ENCODE data around the gene PLEKHH1.

Gene PLEKHH1

GRCh38 chr14:67532998-67533753 is at the start of gene PLEKHH1:
Gene PLEKHH1, plus strand, starts transcription at chr14:67533290. Its CDS starts 8,578 bp downstream, at chr14:67541868.
- DNase-seq (ENCODE audit: low spot score), result no peak

DNA sequence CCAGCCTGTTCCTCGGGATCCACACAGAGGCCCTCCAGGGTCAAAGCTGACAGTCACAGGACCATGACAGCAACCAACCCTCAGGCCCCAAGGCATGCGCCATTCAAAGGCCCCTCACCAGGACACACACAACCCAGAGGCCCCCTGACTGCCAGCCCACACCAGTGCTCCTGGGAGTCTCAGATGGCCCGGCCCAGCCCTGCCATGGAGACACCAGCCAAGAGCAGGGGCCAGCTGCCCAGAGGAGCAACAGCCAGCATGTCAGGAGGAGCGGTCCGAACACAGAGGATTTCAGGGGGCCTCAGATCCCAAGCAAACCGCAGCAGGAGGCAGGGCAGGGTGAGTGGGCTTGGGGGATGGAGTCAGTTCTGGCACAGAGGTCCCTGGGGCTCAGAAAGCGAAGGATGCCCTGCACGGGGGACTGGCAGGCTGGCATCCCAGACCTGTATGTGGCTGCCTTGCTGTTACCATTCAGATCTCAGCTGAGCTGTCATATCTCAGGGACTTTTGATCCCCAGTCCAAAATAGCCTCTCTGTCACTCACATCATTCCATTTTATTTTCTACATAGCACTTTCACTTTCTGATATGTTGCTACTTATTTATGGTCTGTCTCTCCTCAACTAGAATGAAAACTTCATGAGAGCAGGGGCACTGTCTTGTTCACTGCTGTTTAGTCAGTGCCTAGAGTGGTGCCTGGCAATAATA is 49.4 kb upstream of the PLEKHH1 start:
- DNase-seq (ENCODE audit: low spot score), result no peak

DNA sequence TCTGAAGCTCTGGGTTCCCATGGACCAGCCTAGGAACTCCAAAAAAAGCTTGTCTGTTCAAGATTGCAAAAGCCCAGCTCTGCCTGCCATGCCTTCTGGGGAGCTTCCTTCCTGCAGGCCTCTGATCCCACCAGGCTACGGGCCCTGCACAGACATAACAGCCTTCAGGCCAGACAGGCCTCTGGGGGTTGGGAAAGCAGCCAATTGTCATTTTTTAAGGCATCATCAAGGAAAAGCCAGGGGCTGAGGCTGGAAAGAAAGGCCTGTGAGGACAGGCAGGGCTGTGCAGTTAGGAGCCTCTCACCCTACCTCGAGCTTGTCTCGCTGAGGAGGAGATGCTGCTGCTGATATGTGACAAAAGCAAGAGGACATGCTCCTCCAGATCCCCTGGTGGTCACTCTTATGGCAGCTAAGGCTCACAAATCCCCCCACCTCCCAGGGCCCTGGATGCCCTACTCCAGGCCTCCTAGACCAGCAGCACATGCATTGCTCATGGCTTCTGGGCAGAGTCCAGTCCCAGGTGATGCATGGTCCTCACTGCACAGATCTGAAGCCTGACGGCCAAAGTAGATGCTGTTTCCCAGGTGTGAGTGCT is 47.5 kb upstream of the PLEKHH1 start:
- no peak for DNase-seq (ENCODE audit: low spot score)

DNA sequence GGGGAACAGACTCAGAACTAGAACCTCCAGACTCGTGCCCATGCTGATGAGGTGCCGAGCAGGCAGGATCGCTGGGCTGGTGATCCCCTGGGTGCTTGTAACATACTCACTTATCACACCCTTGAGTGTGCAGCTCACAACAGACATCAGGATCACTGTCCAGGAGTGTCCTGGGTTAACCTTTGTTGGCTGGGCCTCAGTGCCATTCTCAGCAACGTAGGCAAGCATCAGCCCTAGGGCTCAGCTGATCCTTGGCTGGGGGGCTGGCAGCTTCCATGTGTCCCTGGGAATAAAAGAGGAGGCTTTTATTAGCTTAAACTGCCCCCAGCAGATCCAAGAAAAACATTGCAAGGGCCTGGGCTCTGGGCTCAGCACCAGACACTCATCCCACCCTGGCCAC is 46.2 kb upstream of the PLEKHH1 start:
- DNase-seq (ENCODE audit: low spot score), result no peak

GRCh38 chr14:67487332-67487731 is 45.8 kb upstream of the PLEKHH1 start:
- DNase-seq (ENCODE audit: low spot score), result no peak

GRCh38 chr14:67487937-67488893 is 44.9 kb upstream of the PLEKHH1 start, which contains the start of gene TMEM229B:
Gene TMEM229B, minus strand, starts transcription at chr14:67488721. Its CDS starts 14,798 bp downstream, at chr14:67473923.
- DNase-seq (ENCODE audit: low spot score), result no peak

DNA sequence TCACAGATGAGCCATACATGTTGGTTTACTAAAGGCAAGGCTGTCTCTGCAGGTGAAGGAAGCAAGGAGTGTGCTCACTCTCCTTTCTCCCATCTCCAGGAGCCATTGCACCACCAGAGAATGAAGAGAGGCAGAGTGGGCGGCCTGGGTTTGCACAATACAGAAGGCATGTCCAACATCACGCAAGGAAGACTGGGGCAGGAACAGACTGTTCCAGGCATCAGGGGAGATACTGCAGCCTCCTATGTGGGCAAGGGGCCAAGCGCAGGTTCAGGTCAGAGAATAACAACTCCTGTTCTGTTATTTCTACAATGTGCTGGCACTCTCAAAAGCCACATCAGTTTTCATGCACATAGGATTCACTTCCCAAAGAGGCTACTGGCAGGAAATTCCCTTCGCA is 42.9 kb upstream of the PLEKHH1 start:
- no peak for DNase-seq (ENCODE audit: low spot score)

- no peak for DNase-seq (ENCODE audit: low spot score)
These were observed 41.8 kb upstream of the PLEKHH1 start for GRCh38 chr14:67491285-67491684.

- DNase-seq (ENCODE audit: low spot score), result no peak
These were observed 41.2 kb upstream of the PLEKHH1 start for GRCh38 chr14:67491741-67492507.

DNA sequence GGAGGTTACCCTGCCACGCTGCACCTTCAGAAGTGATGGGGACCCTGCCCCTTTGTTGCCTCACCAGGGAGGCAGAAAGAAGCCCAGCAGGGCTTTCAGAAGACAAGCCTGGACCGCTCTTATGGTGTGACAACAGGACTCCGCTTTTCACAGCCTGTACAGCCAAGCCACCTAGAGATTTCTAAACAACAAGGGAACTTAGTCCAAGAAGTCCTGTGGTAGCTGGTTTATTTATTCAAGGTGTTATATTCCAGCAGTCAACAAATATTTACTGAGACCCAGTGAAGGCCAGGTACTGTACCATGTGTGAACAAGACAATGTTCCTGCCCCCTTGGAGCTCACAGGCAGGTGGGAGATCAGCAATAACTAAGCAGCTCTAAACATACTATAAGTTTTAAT is 40.6 kb upstream of the PLEKHH1 start:
- DNase-seq (ENCODE audit: low spot score), result no peak

DNA sequence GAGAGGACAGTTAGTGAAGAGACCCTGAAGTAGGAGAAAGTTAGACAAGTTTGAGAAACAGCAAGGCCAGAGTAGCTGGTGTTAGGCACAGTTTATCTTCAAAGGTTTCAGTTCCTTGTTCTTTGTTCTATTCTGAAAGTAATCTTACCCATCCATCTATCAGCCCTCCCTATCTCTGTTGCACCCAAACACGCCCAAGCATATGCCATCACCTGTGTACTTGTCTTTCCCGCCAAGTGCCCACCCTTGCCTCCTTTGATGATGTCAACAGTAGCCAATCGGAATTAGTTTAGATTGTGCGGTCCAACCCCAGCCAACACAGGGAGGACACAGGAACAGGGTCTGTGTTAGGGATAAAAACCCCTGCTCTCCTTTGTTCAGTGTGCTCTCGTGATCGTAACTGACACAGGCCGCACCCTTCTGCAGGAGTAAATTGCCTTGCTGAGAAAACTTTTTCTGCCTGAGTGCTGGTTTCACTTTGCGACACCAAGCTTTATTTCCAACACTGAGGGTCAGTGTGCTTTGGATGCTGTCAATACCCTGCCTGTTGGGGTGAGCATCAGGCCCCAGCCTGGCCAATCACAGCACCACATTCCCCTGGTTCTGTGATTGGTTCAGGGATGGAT is 39.9 kb upstream of the PLEKHH1 start:
- no peak for DNase-seq (ENCODE audit: low spot score)

- DNase-seq (ENCODE audit: low spot score), result no peak
These were observed 37.3 kb upstream of the PLEKHH1 start for GRCh38 chr14:67495827-67496226.

DNA sequence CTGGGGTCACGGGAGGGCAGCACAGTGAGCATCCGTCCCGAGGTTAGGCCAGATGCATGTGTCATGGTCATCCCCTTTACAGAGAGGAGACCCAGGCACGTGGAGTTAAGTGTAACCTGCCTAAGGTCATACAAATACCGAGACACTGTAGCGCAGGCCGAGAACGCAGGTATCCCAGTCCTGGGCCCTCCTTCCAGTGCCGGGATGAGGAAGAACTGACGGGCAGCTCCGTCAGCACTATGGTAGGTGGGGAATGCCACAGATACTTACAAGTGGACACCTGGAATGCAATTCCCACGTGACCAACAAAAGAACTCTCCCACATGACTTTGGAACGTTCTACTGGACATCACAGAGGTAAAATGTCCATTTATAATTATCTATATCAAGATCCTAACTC is 35.9 kb upstream of the PLEKHH1 start:
- no peak for DNase-seq (ENCODE audit: low spot score)

GRCh38 chr14:67497716-67498115 is 35.4 kb upstream of the PLEKHH1 start:
- no peak for DNase-seq (ENCODE audit: low spot score)

GRCh38 chr14:67500981-67501380 is 32.1 kb upstream of the PLEKHH1 start:
- DNase-seq (ENCODE audit: low spot score), result no peak

DNA sequence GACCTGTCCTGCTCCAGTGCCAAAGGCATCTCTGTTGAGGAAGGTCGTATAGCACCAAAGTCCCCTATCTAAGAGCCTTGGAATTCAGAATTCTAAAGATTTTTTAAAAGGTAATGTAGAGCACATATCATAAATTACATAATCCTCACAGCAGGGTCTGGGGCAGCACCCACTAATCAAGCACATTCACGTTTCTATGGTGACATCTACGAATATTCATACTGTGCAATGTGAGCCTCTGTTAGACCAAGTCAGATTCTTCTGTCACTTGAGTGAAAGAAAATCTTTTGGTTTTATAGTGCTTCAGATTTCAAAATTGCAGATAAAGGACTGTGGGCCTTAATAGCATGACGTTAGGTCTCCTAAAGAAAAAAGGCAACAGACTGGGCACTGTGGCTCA is 31.4 kb upstream of the PLEKHH1 start:
- DNase-seq (ENCODE audit: low spot score), result no peak

GRCh38 chr14:67502867-67503266 is 30.2 kb upstream of the PLEKHH1 start:
- DNase-seq (ENCODE audit: low spot score), result no peak

- DNase-seq (ENCODE audit: low spot score), result no peak
These were observed 29.8 kb upstream of the PLEKHH1 start for GRCh38 chr14:67503331-67503730.

GRCh38 chr14:67505254-67505653 is 27.8 kb upstream of the PLEKHH1 start:
- DNase-seq (ENCODE audit: low spot score), result no peak

GRCh38 chr14:67508956-67509355 is 24.1 kb upstream of the PLEKHH1 start:
- no peak for DNase-seq (ENCODE audit: low spot score)

- no peak for DNase-seq (ENCODE audit: low spot score)
These were observed 23.0 kb upstream of the PLEKHH1 start for GRCh38 chr14:67510121-67510520.
